WERI-Rb-1 (cell line): ENCODE measurements around the gene EMC6.

Source experiments
- DNase-seq: peaks from one replicate; pipeline ENCODE4 v3.0.0-alpha.2; 2020
- H3K27ac ChIP-seq: fragments of 250-450 bp; sonication (Bioruptor Pico); 2 replicates; pipeline ENCODE4 v1.5.1; 2020; ENCODE audit warnings: mild to moderate bottlenecking, moderate library complexity
- H3K27me3 ChIP-seq: fragments of 250-450 bp; sonication (Bioruptor Pico); 2 replicates; pipeline ENCODE4 v1.5.1; 2021; ENCODE audit warnings: mild to moderate bottlenecking, low read depth, moderate library complexity; ENCODE audit not compliant: insufficient read depth, severe bottlenecking
- H3K36me3 ChIP-seq: fragments of 250-450 bp; sonication (Bioruptor Pico); 2 replicates; pipeline ENCODE4 v1.5.1; 2020; ENCODE audit warnings: mild to moderate bottlenecking, moderate library complexity
- H3K4me3 ChIP-seq: 2 replicates; pipeline ENCODE4 v1.5.1; 2011; ENCODE audit warnings: low read depth, mild to moderate bottlenecking, control low read depth, low read length
- H3K9me3 ChIP-seq: fragments of 250-450 bp; sonication (Bioruptor Pico); 2 replicates; pipeline ENCODE4 v1.5.1; 2021; ENCODE audit warnings: mild to moderate bottlenecking, moderate library complexity; ENCODE audit not compliant: severe bottlenecking
- TF ChIP-seq, protein P1 (sequence below): IDR thresholded peaks from 2 replicates; pipeline ENCODE4 v1.5.1; 2011; ENCODE audit warnings: low read depth, mild to moderate bottlenecking, control low read depth, inconsistent platforms, low read length

Gene EMC6

DNA sequence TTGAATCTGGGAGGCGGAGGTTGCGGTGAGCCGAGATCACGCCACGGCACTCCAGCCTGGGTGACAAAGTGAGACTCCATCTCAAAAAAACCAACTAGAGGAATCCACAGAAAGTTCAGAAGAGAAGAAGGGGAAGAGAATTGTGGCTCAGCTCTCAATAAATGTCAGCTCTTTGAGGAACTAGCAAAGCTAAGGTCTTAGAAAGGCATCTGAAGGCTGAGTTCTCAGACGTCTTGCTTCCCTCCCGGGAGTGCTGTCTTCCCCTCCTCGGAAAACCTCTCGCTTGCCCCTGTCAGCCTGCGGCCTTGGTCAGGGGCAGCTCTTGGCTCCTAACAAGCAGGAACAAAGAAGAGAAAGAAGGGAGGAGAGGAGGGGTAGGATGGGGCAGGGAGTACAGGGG lies 37.8 kb upstream of the EMC6 start:
- H3K4me3 ChIP-seq, result no peak overlapping the region
- peaks cover 53% of the 10 kb centered on the region for H3K36me3 ChIP-seq
- TF ChIP-seq, protein P1, sequence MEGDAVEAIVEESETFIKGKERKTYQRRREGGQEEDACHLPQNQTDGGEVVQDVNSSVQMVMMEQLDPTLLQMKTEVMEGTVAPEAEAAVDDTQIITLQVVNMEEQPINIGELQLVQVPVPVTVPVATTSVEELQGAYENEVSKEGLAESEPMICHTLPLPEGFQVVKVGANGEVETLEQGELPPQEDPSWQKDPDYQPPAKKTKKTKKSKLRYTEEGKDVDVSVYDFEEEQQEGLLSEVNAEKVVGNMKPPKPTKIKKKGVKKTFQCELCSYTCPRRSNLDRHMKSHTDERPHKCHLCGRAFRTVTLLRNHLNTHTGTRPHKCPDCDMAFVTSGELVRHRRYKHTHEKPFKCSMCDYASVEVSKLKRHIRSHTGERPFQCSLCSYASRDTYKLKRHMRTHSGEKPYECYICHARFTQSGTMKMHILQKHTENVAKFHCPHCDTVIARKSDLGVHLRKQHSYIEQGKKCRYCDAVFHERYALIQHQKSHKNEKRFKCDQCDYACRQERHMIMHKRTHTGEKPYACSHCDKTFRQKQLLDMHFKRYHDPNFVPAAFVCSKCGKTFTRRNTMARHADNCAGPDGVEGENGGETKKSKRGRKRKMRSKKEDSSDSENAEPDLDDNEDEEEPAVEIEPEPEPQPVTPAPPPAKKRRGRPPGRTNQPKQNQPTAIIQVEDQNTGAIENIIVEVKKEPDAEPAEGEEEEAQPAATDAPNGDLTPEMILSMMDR, result no peak
- no peaks in the 10 kb centered on the region for H3K27me3 ChIP-seq
- no peaks in the 10 kb centered on the region for H3K9me3 ChIP-seq
- no peak overlapping the region for H3K27ac ChIP-seq
- DNase-seq, result no peak

DNA sequence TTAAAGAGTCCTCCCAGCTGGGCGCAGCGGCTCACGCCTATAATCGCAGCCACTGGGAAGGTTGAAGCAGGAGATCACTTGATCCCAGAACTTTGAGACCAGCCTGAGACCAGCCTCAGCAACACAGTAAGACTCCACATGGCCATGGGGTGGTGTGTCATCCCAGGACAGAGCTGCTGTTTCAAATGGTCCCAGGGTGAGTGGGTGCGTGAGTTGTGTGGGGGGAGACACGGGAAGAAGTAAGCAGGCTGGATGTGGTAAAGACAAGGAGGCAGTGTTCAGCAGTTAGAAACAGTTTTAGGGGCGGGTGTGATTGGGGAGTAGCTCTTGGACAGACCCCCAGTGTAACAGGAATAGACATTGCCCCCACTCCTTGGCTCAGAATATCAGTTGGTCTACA lies 36.3 kb upstream of the EMC6 start:
- no peak for DNase-seq
- no peaks in the 10 kb centered on the region for H3K9me3 ChIP-seq
- TF ChIP-seq, protein P1, result no peak
- H3K27me3 ChIP-seq, result no peaks in the 10 kb centered on the region
- no peak overlapping the region for H3K27ac ChIP-seq
- no peak overlapping the region for H3K4me3 ChIP-seq
- peaks cover 45% of the 10 kb centered on the region for H3K36me3 ChIP-seq

DNA sequence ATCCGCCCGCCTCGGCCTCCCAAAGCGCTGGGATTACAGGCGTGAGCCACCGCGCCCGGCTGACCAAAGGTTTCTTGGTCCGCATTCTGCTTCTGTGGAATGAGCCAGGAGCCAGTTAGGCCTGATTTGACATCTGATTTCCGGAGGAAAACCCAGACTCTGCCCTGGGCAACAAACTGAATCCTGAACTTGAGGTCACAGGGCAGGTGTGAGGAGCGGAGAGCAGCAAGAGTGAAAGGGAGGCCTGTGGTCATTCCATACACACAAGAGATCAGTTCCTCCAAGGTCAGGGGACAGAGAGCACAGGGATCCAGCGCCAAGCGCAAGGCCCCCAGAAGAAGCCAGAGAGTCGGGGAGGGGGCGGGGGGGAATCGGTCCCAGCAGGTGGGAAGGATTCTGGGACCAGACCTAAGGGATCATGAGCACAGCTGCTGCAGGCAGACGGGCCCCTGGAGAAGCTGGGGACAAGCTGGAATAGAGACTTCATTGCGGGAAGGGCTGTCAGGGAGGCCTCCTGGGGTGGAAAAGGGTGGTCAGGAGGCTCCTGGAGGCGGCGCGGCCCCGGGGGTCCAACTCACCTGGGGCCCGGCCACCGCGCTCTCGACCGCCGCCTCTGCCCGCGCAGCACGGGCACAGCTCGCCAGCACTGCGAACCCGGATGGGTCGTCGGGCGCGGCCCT lies 33.0 kb upstream of the EMC6 start:
- Histone ChIP-seq H3K27ac (peak overlapping the region; percentile 99), H3K9me3 (no peaks in the 10 kb centered on the region), H3K27me3 (no peaks in the 10 kb centered on the region), H3K36me3 (peaks cover 29% of the 10 kb centered on the region), H3K4me3 (peak overlapping the region; percentile 85)
- peak; percentile 26 for DNase-seq
- TF ChIP-seq, protein P1, result no peak

DNA sequence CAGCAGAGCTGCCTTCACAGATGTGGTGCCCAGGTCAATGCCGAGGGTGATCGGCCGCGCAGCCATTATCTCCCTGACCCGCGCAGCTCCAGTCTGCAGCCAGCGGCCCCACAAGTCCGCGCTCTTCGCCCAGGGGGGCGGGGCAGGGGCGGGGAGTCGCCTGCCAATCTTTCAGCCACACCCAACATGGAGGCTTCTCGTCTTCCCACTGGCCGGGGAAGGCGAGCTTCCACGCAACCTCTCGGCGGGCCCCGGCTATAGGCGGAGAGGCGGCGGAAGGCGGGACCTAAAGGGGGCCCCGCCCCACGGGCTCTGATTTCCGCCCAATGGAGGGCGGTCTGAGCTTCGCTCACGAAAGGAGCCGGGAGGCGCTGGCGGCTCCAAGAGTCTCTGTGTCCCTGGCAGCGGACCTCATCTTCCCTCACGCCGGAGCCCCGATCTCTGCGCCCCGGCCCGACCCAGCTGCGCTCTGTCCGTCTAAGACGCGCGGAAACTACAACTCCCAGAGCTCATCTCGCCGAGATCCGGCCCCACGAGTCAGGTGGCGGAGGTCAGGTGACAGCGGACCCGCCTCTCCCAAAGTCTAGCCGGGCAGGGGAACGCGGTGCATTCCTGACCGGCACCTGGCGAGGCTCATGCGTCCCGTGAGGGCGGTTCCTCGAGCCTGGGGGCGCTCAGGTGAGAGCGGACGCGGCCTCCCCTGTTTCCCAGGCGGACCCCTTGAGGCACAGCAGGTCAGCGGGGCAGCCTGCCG lies 32.3 kb upstream of the EMC6 start, which contains the start of the genes CTNS and SHPK:
CTNS (plus strand) TSS at position 607 of the 754 bp plus-strand sequence. CDS start 3,447 bp downstream, outside the sequence.
SHPK (minus strand) TSS at position 97 of the 754 bp plus-strand sequence; CDS start at position 66, 31 bp downstream.
- peak; percentile 97 for DNase-seq

DNA sequence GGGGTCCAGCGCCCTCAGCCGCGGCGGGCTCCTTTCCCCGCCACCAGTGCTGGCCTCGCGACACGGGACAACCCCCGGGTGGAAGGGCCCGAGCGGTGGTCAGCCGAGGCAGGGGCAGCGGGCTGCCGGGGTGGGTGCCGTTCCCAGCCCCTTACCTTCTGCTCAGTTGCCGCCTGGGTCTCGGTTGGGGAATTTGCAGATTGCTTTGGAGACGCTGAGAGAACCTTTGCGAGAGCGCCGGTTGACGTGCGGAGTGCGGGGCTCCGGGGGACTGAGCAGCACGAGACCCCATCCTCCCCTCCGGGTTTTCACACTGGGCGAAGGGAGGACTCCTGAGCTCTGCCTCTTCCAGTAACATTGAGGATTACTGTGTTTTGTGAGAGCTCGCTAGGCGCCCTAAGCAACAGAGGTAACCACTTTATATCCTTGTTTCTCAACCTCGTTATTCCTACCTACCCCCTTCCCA lies 31.7 kb upstream of the EMC6 start:
- DNase-seq, result no peak

More for the DNA sequence above, 32.3 kb upstream of the EMC6 start, which contains the start of the genes CTNS and SHPK:
- TF ChIP-seq, protein P1, result no peak
- Histone ChIP-seq H3K9me3 (no peaks in the 10 kb centered on the region), H3K27me3 (no peaks in the 10 kb centered on the region), H3K27ac (peak within 1 kb of the TSS; percentile 99), H3K36me3 (peaks cover 33% of the 10 kb centered on the region), H3K4me3 (peak within 1 kb of the TSS; percentile 85)

More for the DNA sequence above, 31.7 kb upstream of the EMC6 start:
- Histone ChIP-seq H3K27ac (peak overlapping the region; percentile 99), H3K9me3 (no peaks in the 10 kb centered on the region), H3K36me3 (peaks cover 36% of the 10 kb centered on the region), H3K27me3 (no peaks in the 10 kb centered on the region), H3K4me3 (peak overlapping the region; percentile 85)
- TF ChIP-seq, protein P1, result no peak
